HepG2 (cell line): Measurements from ENCODE around the gene L3MBTL1. TPM values are rescaled to one million over a fixed set of nuclear protein-coding genes. Genes with fewer than 3 reads are reported as not detected.

Experiments used
- ESRRA ChIP-seq: sonication (generic); formaldehyde crosslinking; IDR thresholded peaks from 2 replicates; pipeline ENCODE4 v1.5.1; 2020; ENCODE audit warnings: mild to moderate bottlenecking, low read depth, missing genetic modification reagents
- ETV5 ChIP-seq: IDR thresholded peaks from 2 replicates; pipeline ENCODE4 v1.6.1; 2018; ENCODE audit warnings: missing biosample characterization, missing genetic modification reagents, inconsistent platforms, borderline replicate concordance
- FOSL2 ChIP-seq: sonication (generic); formaldehyde crosslinking; IDR thresholded peaks from 2 replicates; pipeline ENCODE4 v1.4.0; 2020; ENCODE audit warnings: missing genetic modification reagents
- MXD1 ChIP-seq: sonication (generic); formaldehyde crosslinking; IDR thresholded peaks from 2 replicates; pipeline ENCODE4 v1.4.0; 2020; ENCODE audit warnings: mild to moderate bottlenecking, missing genetic modification reagents
- PHF8 ChIP-seq: sonication (generic); formaldehyde crosslinking; IDR thresholded peaks from 2 replicates; pipeline ENCODE4 v1.5.0; 2020; ENCODE audit warnings: missing genetic modification reagents
- TFDP1 ChIP-seq: IDR thresholded peaks from 2 replicates; pipeline ENCODE4 v1.6.1; 2016; ENCODE audit warnings: missing compliant biosample characterization, missing genetic modification reagents, borderline replicate concordance
- TGIF2 ChIP-seq: IDR thresholded peaks from 2 replicates; pipeline ENCODE4 v1.6.1; 2016; ENCODE audit warnings: control low read depth, missing compliant biosample characterization
- ZFP36L1 ChIP-seq: sonication (generic); formaldehyde crosslinking; IDR thresholded peaks from 2 replicates; pipeline ENCODE4 v1.8.0; 2022; ENCODE audit warnings: mild to moderate bottlenecking, missing genetic modification reagents, moderate library complexity
- ZFY ChIP-seq: sonication (generic); formaldehyde crosslinking; IDR thresholded peaks from 2 replicates; pipeline ENCODE4 v1.4.0; 2020; ENCODE audit warnings: missing genetic modification reagents
- ZKSCAN1 ChIP-seq: fragments of 150-350 bp; IDR thresholded peaks from 2 replicates; pipeline ENCODE4 v1.6.1; 2014; ENCODE audit warnings: low read length
- ZNF563 ChIP-seq: sonication (generic); formaldehyde crosslinking; IDR thresholded peaks from 2 replicates; pipeline ENCODE4 v1.8.0; 2022; ENCODE audit warnings: mild to moderate bottlenecking, moderate library complexity, missing genetic modification reagents
- ZNF891 ChIP-seq: sonication (generic); formaldehyde crosslinking; IDR thresholded peaks from 2 replicates; pipeline ENCODE4 v1.5.0; 2020; ENCODE audit warnings: mild to moderate bottlenecking, missing genetic modification reagents
- ZSCAN21 ChIP-seq: sonication (generic); formaldehyde crosslinking; IDR thresholded peaks from 2 replicates; pipeline ENCODE4 v1.8.0; 2022; ENCODE audit warnings: mild to moderate bottlenecking, missing genetic modification reagents, moderate library complexity, borderline replicate concordance
- polyA plus RNA-seq, 8 experiments: library from polyadenylated mRNA; depleted of rRNA in 3 of 8; stranded (reverse) in 7 of 8; unstranded in 1 of 8; fragments of >200 nt; fragmentation: Illumina TruSeq in 4 of 8; extraction: Trizol in 4 of 8; gene quantifications; 2 replicates each; pipeline versions ENCODE4 v1.2.1 to v1.2.3, GENCODE V29; 2011 to 2016; ENCODE audit warnings: low read depth in 4 of 8, missing spikeins in 1 of 8, mixed read lengths in 1 of 8; ENCODE audit not compliant: insufficient read depth in 1 of 8
- total RNA-seq, 5 experiments: library from RNA; depleted of rRNA; stranded (reverse); fragments of >200 nt; fragmentation: Illumina TruSeq; extraction: Trizol; gene quantifications; 2 replicates each; pipeline ENCODE4 v1.2.3, GENCODE V29; 2016; ENCODE audit warnings: low read depth in 1 of 5
- TF ChIP-seq, protein P1 (sequence below): sonication (generic); formaldehyde crosslinking; IDR thresholded peaks from 2 replicates; pipeline ENCODE4 v1.5.1; 2020; ENCODE audit warnings: missing genetic modification reagents, mild to moderate bottlenecking, borderline replicate concordance
- TF ChIP-seq, protein P2 (sequence below): sonication (generic); formaldehyde crosslinking; IDR thresholded peaks from 2 replicates; pipeline ENCODE4 v1.4.0; 2020; ENCODE audit warnings: mild to moderate bottlenecking, missing genetic modification reagents
- TF ChIP-seq, protein P3 (sequence below): sonication (generic); formaldehyde crosslinking; IDR thresholded peaks from 2 replicates; pipeline ENCODE4 v1.8.0; 2022; ENCODE audit warnings: mild to moderate bottlenecking, missing genetic modification reagents
- TF ChIP-seq, protein P4 (sequence below): IDR thresholded peaks from 2 replicates; pipeline ENCODE4 v1.6.1; 2018; ENCODE audit warnings: missing genetic modification reagents
- TF ChIP-seq, protein P5 (sequence below): sonication (generic); formaldehyde crosslinking; IDR thresholded peaks from 2 replicates; pipeline ENCODE4 v1.4.0; 2020; ENCODE audit warnings: missing genetic modification reagents, low read depth, mild to moderate bottlenecking, borderline replicate concordance

L3MBTL1 gene
- total and polyA plus RNA-seq, 2 of the 13 experiments (the other 11 are each of a cell fraction or from before 2014, with no cell fraction given) = 9.0 to 17.8 TPM

DNA sequence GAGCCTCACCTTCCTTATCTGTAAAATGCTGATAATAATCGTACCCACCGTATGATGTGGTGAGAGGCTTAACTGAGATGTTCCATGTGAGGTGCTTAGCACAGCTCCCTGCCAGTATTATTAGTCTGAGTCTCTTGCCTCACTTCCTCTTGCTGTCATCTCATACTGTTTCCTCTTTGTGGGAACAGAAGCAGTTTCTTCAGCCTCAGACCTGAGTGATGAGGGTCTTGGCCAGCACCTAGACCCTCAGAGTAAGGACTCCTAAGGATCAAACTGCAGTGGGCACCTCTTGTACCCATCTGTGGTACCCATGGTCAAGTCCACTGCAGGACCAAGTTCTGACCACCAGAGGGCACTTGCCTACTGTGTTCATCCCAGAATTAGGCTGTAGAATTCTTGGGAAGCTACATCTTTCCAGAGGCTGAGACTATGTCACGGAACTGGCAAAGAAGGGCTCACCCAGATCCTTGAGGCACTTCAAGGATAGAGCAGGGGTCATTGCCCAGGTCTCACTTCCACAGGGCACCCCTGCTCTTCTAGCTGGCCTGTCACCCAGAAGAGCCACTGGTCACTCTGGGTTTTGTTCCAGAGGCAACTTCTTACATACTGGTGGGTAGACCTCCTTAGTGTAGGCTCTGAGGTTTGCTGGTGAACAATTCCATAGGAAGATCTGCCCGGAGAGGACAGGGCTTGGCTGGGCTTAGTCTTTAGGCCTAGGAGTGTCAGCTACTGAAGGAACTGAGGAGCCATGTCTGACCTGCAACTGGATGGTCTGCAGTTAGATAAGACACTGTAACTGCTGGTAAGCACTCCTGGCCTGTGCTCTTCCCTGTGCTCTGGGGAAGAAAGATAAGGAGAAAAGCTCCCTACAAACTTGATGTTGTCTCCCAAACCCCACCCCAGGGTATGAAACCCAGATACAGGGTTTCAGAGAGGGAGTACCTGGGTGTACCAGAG is 30.7 kb downstream of the L3MBTL1 start (continued):
- TF ChIP-seq, protein P1, sequence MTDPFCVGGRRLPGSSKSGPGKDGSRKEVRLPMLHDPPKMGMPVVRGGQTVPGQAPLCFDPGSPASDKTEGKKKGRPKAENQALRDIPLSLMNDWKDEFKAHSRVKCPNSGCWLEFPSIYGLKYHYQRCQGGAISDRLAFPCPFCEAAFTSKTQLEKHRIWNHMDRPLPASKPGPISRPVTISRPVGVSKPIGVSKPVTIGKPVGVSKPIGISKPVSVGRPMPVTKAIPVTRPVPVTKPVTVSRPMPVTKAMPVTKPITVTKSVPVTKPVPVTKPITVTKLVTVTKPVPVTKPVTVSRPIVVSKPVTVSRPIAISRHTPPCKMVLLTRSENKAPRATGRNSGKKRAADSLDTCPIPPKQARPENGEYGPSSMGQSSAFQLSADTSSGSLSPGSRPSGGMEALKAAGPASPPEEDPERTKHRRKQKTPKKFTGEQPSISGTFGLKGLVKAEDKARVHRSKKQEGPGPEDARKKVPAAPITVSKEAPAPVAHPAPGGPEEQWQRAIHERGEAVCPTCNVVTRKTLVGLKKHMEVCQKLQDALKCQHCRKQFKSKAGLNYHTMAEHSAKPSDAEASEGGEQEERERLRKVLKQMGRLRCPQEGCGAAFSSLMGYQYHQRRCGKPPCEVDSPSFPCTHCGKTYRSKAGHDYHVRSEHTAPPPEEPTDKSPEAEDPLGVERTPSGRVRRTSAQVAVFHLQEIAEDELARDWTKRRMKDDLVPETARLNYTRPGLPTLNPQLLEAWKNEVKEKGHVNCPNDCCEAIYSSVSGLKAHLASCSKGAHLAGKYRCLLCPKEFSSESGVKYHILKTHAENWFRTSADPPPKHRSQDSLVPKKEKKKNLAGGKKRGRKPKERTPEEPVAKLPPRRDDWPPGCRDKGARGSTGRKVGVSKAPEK (CRISPR knock-in tag) = no peak; the same call in 1 of the 2 replicates
- TF ChIP-seq TFDP1 (CRISPR knock-in tag) = no peak; the same call in 1 of the 2 replicates
- TF ChIP-seq ETV5 (CRISPR knock-in tag) = peak; percentile 13; the same call in 1 of the 2 replicates
- no peak; the same call in 1 of the 2 replicates for TF ChIP-seq TGIF2 (CRISPR knock-in tag)
- TF ChIP-seq ZNF891 (CRISPR knock-in tag) = no peak
- TF ChIP-seq, protein P2, sequence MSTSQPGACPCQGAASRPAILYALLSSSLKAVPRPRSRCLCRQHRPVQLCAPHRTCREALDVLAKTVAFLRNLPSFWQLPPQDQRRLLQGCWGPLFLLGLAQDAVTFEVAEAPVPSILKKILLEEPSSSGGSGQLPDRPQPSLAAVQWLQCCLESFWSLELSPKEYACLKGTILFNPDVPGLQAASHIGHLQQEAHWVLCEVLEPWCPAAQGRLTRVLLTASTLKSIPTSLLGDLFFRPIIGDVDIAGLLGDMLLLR (CRISPR knock-in tag) = 0 out of 2 replicates have a peak, but pooled peaks have one; percentile 41
- TF ChIP-seq ZNF563 = no peak
- TF ChIP-seq MXD1 (CRISPR knock-in tag) = 0 out of 2 replicates have a peak, but pooled peaks have one; percentile 24
- TF ChIP-seq, protein P3, sequence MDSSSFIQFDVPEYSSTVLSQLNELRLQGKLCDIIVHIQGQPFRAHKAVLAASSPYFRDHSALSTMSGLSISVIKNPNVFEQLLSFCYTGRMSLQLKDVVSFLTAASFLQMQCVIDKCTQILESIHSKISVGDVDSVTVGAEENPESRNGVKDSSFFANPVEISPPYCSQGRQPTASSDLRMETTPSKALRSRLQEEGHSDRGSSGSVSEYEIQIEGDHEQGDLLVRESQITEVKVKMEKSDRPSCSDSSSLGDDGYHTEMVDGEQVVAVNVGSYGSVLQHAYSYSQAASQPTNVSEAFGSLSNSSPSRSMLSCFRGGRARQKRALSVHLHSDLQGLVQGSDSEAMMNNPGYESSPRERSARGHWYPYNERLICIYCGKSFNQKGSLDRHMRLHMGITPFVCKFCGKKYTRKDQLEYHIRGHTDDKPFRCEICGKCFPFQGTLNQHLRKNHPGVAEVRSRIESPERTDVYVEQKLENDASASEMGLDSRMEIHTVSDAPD (CRISPR knock-in tag) = no peak
- TF ChIP-seq ZFY (CRISPR knock-in tag) = no peak
- no peak for TF ChIP-seq PHF8
- TF ChIP-seq ESRRA (CRISPR knock-in tag) = peak; percentile 72; the same call in 1 of the 2 replicates
- TF ChIP-seq ZSCAN21 (CRISPR knock-in tag) = no peak
- TF ChIP-seq FOSL2 = peak; percentile 54
- TF ChIP-seq, protein P4, sequence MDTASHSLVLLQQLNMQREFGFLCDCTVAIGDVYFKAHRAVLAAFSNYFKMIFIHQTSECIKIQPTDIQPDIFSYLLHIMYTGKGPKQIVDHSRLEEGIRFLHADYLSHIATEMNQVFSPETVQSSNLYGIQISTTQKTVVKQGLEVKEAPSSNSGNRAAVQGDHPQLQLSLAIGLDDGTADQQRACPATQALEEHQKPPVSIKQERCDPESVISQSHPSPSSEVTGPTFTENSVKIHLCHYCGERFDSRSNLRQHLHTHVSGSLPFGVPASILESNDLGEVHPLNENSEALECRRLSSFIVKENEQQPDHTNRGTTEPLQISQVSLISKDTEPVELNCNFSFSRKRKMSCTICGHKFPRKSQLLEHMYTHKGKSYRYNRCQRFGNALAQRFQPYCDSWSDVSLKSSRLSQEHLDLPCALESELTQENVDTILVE (CRISPR knock-in tag) = peak; percentile 47; the same call in 1 of the 2 replicates
- TF ChIP-seq ZKSCAN1 = 0 out of 2 replicates have a peak, but pooled peaks have one; percentile 38
- TF ChIP-seq, protein P5, sequence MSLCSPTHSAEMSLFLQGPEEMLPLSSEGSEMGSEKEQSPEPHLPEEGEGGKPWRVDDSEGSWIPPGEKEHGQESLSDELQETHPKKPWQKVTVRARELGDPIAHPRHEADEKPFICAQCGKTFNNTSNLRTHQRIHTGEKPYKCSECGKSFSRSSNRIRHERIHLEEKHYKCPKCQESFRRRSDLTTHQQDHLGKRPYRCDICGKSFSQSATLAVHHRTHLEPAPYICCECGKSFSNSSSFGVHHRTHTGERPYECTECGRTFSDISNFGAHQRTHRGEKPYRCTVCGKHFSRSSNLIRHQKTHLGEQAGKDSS = peak; percentile 54; the same call in 1 of the 2 replicates
- no peak for TF ChIP-seq ZFP36L1
